GM19438 (cell line): ENCODE results near the gene PRR16.

Experiments
- ATAC-seq: cut with Tn5 transposase; IDR thresholded peaks from one replicate; pipeline ENCODE4 v1.9.1; 2021; ENCODE audit warnings: low read depth; ENCODE audit not compliant: unreplicated experiment

Gene PRR16

GRCh38 chr5:120461251-120461650, 2.8 kb upstream of the PRR16 start:
- ATAC-seq: no peak

GRCh38 chr5:120463006-120463680, 957 bp upstream of the PRR16 start:
- no peak for ATAC-seq

GRCh38 chr5:120464627-120465435, 731 bp downstream of the PRR16 start:
- no peak for ATAC-seq

- no peak for ATAC-seq
Observed at GRCh38 chr5:120465436-120465961, 1.4 kb downstream of the PRR16 start.

GRCh38 chr5:120466341-120467006, 2.4 kb downstream of the PRR16 start:
- no peak for ATAC-seq

- no peak for ATAC-seq
Observed at GRCh38 chr5:120471971-120472370, 7.9 kb downstream of the PRR16 start.

GRCh38 chr5:120472911-120473310, 8.8 kb downstream of the PRR16 start:
- no peak for ATAC-seq

- no peak for ATAC-seq
Observed at GRCh38 chr5:120473332-120473731, 9.2 kb downstream of the PRR16 start.

GRCh38 chr5:120476063-120476462, 12.0 kb downstream of the PRR16 start:
- no peak for ATAC-seq

- no peak for ATAC-seq
Observed at GRCh38 chr5:120479066-120479465, 15.0 kb downstream of the PRR16 start.

- ATAC-seq: no peak
Observed at GRCh38 chr5:120499876-120500563, 35.9 kb downstream of the PRR16 start.

- no peak for ATAC-seq
Observed at GRCh38 chr5:120502531-120502930, 38.4 kb downstream of the PRR16 start.

GRCh38 chr5:120503341-120503740, 39.2 kb downstream of the PRR16 start:
- ATAC-seq: no peak

- no peak for ATAC-seq
Observed at GRCh38 chr5:120504057-120504456, 40.0 kb downstream of the PRR16 start.

GRCh38 chr5:120507197-120507596, 43.1 kb downstream of the PRR16 start:
- no peak for ATAC-seq

GRCh38 chr5:120507800-120508463, 43.8 kb downstream of the PRR16 start:
- ATAC-seq: no peak

GRCh38 chr5:120509053-120509452, 45.0 kb downstream of the PRR16 start:
- ATAC-seq: no peak

GRCh38 chr5:120510098-120510637, 46.1 kb downstream of the PRR16 start:
- no peak for ATAC-seq

GRCh38 chr5:120510994-120511686, 47.0 kb downstream of the PRR16 start:
- ATAC-seq: no peak
